ENCODE results near the gene SMAP1. TPM values are rescaled to one million over a fixed set of nuclear protein-coding genes. Genes with fewer than 3 reads are reported as not detected.

Gene SMAP1
- total RNA-seq (2012; rRNA removed), result 18.5 and 21.6 TPM in 2 replicates

DNA sequence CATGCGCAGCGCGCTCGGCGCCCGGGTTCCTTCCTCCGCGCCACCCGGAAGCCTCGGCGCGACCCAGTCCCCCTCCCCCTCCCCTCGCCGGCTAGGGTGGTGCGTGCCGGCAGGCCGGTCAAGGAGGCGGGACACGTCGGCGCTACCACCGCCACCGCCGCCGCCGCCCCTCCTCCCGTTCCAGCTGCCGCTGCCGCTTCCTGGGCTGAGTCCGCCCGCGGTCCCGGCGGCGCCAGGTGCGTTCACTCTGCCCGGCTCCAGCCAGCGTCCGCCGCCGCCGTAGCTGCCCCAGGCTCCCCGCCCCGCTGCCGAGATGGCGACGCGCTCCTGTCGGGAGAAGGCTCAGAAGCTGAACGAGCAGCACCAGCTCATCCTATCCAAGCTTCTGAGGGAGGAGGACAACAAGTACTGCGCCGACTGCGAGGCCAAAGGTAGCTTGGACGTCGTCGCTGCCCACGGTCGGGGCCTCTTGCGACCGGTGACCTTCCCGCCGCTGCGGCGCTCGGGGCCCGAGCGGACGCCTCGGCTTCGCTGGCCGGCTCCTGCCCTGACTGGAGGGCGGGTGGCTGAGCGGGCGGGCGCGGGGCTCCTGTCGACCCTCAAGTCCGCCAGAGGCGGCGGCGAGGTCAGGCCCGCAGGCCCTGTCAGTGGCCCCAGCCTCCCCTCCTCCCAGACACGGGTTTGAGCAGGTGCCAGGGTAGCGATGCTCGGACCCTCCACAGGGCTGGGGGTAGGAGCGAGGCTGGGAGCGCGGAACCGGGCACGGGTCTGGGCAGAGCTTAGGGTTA is at the start of gene SMAP1:
Gene SMAP1, plus strand, starts transcription at position 173 of the 788 bp plus-strand sequence. Its CDS starts 141 bp downstream, at position 314.
- H3K4me1 ChIP-seq (ENCODE audit: control insufficient read depth, insufficient read depth, low read length), result peaks cover 12% of the 10 kb centered on the region
- no peaks in the 10 kb centered on the region for H3K27me3 ChIP-seq (ENCODE audit: control insufficient read depth, insufficient read depth, low read length)
- H3K9me3 ChIP-seq (replicated peaks; ENCODE audit: low read length), result no peaks in the 10 kb centered on the region
- H3K4me2 ChIP-seq (ENCODE audit: low read length), result peak within 1 kb of the TSS; percentile 98
- H3K4me3 ChIP-seq (ENCODE audit: low read length), result peak within 1 kb of the TSS; percentile 100
- peak within 1 kb of the TSS; percentile 95 for H3K9ac ChIP-seq (ENCODE audit: low read depth, low read length)
- no peaks in the 10 kb centered on the region for H3K36me3 ChIP-seq (ENCODE audit: insufficient read depth, low read length)

- no peaks in the 10 kb centered on the region for H3K4me1 ChIP-seq (ENCODE audit: control insufficient read depth, insufficient read depth, low read length)
- no peaks in the 10 kb centered on the region for H3K27me3 ChIP-seq (ENCODE audit: control insufficient read depth, insufficient read depth, low read length)
- H3K36me3 ChIP-seq (ENCODE audit: insufficient read depth, low read length), result no peaks in the 10 kb centered on the region
- H3K9ac ChIP-seq (ENCODE audit: low read depth, low read length), result no peak overlapping the region
- no peak overlapping the region for H3K4me3 ChIP-seq (ENCODE audit: low read length)
- H3K4me2 ChIP-seq (ENCODE audit: low read length), result no peak overlapping the region
- H3K9me3 ChIP-seq (replicated peaks; ENCODE audit: low read length), result no peaks in the 10 kb centered on the region
These were observed 46.9 kb upstream of the SMAP1 start for GRCh38 chr6:70620746-70621145.

DNA sequence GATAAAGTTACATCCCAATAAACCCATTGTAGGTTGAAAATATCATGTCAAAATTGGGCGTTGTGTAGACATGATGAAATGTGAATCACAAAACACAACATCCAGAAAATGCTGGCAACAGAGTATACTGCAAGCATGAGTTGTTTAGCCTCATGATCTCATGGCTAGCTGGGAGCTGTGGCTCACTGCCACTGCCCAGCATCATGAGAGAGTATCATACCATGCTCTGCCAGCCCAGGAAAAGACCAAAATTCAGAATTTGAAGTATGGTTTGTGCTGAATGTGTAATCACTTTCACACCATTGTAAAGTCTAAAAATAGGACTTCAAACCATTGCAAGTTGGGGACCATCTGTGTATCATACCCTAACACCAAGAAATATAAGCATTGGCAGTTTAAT is 45.2 kb upstream of the SMAP1 start:
- Histone ChIP-seq H3K4me1 (ENCODE audit: control insufficient read depth, insufficient read depth, low read length) (no peaks in the 10 kb centered on the region), H3K9ac (ENCODE audit: low read depth, low read length) (no peak overlapping the region), H3K27me3 (ENCODE audit: control insufficient read depth, insufficient read depth, low read length) (no peaks in the 10 kb centered on the region), H3K9me3 (replicated peaks; ENCODE audit: low read length) (no peaks in the 10 kb centered on the region), H3K4me2 (ENCODE audit: low read length) (no peak overlapping the region), H3K36me3 (ENCODE audit: insufficient read depth, low read length) (no peaks in the 10 kb centered on the region), H3K4me3 (ENCODE audit: low read length) (no peak overlapping the region)

- Histone ChIP-seq H3K4me3 (ENCODE audit: low read length) (no peak overlapping the region), H3K9me3 (replicated peaks; ENCODE audit: low read length) (no peaks in the 10 kb centered on the region), H3K9ac (ENCODE audit: low read depth, low read length) (no peak overlapping the region), H3K27me3 (ENCODE audit: control insufficient read depth, insufficient read depth, low read length) (no peaks in the 10 kb centered on the region), H3K4me1 (ENCODE audit: control insufficient read depth, insufficient read depth, low read length) (no peaks in the 10 kb centered on the region), H3K36me3 (ENCODE audit: insufficient read depth, low read length) (no peaks in the 10 kb centered on the region), H3K4me2 (ENCODE audit: low read length) (no peak overlapping the region)
These were observed 42.2 kb upstream of the SMAP1 start for GRCh38 chr6:70625436-70625835.

DNA sequence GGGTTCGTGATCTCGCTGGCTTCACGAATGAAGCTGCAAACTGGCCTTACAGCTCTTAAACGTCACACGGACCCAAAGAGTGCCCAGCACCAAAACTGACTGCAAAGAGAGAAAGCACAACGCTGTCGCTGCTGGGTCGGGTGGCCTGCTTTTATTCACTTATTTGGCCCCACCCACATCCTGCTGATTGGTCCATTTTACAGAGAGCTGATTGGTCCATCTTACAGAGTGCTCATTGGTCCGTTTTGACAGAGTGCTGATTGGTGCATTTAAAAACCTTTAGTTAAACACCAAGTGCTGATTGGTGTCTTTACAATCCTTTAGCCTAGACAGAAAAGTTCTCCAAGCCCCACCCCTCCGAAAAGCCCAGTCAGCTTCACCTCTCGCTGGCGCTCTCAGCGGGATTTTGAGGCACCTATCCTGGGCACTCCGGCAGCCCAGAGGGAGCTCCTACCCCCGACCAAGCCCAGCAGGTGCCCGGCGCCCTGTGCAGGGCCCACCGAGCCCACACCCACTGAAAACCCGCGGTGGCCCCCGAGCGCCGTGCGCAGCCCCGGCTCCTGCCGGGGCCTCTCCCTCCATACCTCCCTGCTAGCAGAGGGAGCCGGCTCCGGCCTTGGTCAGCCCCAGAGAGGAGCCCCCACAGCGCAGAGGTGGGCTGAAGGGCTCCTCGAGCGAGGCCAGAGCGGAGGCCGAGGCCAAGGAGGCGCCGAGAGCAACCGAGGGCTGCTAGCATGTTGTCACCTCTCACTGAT is 40.0 kb upstream of the SMAP1 start:
- Histone ChIP-seq H3K4me3 (ENCODE audit: low read length) (no peak overlapping the region), H3K4me2 (ENCODE audit: low read length) (no peak overlapping the region), H3K36me3 (ENCODE audit: insufficient read depth, low read length) (no peaks in the 10 kb centered on the region), H3K27me3 (ENCODE audit: control insufficient read depth, insufficient read depth, low read length) (no peaks in the 10 kb centered on the region), H3K9ac (ENCODE audit: low read depth, low read length) (no peak overlapping the region), H3K4me1 (ENCODE audit: control insufficient read depth, insufficient read depth, low read length) (no peaks in the 10 kb centered on the region), H3K9me3 (replicated peaks; ENCODE audit: low read length) (no peaks in the 10 kb centered on the region)

GRCh38 chr6:70629929-70630328 is 37.8 kb upstream of the SMAP1 start:
- Histone ChIP-seq H3K4me2 (ENCODE audit: low read length) (no peak overlapping the region), H3K4me1 (ENCODE audit: control insufficient read depth, insufficient read depth, low read length) (no peaks in the 10 kb centered on the region), H3K36me3 (ENCODE audit: insufficient read depth, low read length) (no peaks in the 10 kb centered on the region), H3K9ac (ENCODE audit: low read depth, low read length) (no peak overlapping the region), H3K4me3 (ENCODE audit: low read length) (no peak overlapping the region), H3K27me3 (ENCODE audit: control insufficient read depth, insufficient read depth, low read length) (no peaks in the 10 kb centered on the region), H3K9me3 (replicated peaks; ENCODE audit: low read length) (no peaks in the 10 kb centered on the region)

DNA sequence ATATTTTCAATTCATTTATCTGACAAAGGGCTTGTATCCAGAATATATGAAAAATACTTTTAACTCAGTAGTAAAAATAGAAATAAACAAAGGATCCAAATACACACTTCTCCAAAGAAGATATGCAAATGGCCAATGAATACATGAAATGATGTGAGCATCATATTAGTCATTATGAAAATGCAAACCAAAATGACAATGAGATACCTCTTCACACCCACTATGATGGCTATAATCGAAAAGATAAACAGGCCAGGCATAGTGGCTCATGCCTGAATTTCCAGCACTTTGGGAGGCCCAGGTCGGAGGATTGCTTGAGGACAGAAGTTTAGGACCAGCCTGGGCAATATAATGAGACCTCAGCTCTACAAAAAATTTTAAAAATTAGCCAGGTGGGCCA is 33.8 kb upstream of the SMAP1 start:
- Histone ChIP-seq H3K4me1 (ENCODE audit: control insufficient read depth, insufficient read depth, low read length) (no peaks in the 10 kb centered on the region), H3K27me3 (ENCODE audit: control insufficient read depth, insufficient read depth, low read length) (peaks cover under 1% of the 10 kb centered on the region), H3K9me3 (replicated peaks; ENCODE audit: low read length) (no peaks in the 10 kb centered on the region), H3K36me3 (ENCODE audit: insufficient read depth, low read length) (no peaks in the 10 kb centered on the region), H3K4me2 (ENCODE audit: low read length) (no peak overlapping the region), H3K9ac (ENCODE audit: low read depth, low read length) (no peak overlapping the region), H3K4me3 (ENCODE audit: low read length) (no peak overlapping the region)

DNA sequence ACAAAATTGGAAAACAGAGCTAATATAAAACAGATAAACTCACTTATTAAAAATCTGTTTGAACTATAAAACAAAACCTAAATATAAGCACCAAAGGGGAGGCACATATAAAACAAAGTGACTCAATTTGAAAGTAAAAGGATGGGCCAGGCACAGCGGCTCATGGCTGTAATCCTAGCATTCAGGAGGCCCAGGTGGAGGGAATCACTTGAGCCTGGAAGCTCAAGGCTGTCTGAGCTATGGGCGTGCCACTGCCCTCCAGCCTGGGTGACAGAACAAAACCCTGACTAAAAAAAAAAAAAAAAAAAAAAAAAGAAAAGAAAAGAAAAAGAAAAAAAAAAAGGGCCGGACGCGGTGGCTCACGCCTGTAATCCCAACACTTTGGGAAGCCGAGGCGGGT is 31.1 kb upstream of the SMAP1 start:
- H3K4me3 ChIP-seq (ENCODE audit: low read length), result no peak overlapping the region
- no peak overlapping the region for H3K9ac ChIP-seq (ENCODE audit: low read depth, low read length)
- no peaks in the 10 kb centered on the region for H3K9me3 ChIP-seq (replicated peaks; ENCODE audit: low read length)
- no peaks in the 10 kb centered on the region for H3K4me1 ChIP-seq (ENCODE audit: control insufficient read depth, insufficient read depth, low read length)
- no peaks in the 10 kb centered on the region for H3K36me3 ChIP-seq (ENCODE audit: insufficient read depth, low read length)
- H3K4me2 ChIP-seq (ENCODE audit: low read length), result no peak overlapping the region
- H3K27me3 ChIP-seq (ENCODE audit: control insufficient read depth, insufficient read depth, low read length), result peaks cover 5% of the 10 kb centered on the region

- Histone ChIP-seq H3K36me3 (ENCODE audit: insufficient read depth, low read length) (no peaks in the 10 kb centered on the region), H3K4me1 (ENCODE audit: control insufficient read depth, insufficient read depth, low read length) (no peaks in the 10 kb centered on the region), H3K4me3 (ENCODE audit: low read length) (no peak overlapping the region), H3K9ac (ENCODE audit: low read depth, low read length) (no peak overlapping the region), H3K9me3 (replicated peaks; ENCODE audit: low read length) (no peaks in the 10 kb centered on the region), H3K4me2 (ENCODE audit: low read length) (no peak overlapping the region), H3K27me3 (ENCODE audit: control insufficient read depth, insufficient read depth, low read length) (peaks cover 7% of the 10 kb centered on the region)
These were observed 29.2 kb upstream of the SMAP1 start for GRCh38 chr6:70638468-70638867.

GRCh38 chr6:70651326-70651905 is 16.3 kb upstream of the SMAP1 start:
- H3K36me3 ChIP-seq (ENCODE audit: insufficient read depth, low read length), result no peaks in the 10 kb centered on the region
- H3K9me3 ChIP-seq (replicated peaks; ENCODE audit: low read length), result no peaks in the 10 kb centered on the region
- H3K4me2 ChIP-seq (ENCODE audit: low read length), result no peak overlapping the region
- H3K4me1 ChIP-seq (ENCODE audit: control insufficient read depth, insufficient read depth, low read length), result no peaks in the 10 kb centered on the region
- no peak overlapping the region for H3K9ac ChIP-seq (ENCODE audit: low read depth, low read length)
- no peak overlapping the region for H3K4me3 ChIP-seq (ENCODE audit: low read length)
- no peaks in the 10 kb centered on the region for H3K27me3 ChIP-seq (ENCODE audit: control insufficient read depth, insufficient read depth, low read length)

DNA sequence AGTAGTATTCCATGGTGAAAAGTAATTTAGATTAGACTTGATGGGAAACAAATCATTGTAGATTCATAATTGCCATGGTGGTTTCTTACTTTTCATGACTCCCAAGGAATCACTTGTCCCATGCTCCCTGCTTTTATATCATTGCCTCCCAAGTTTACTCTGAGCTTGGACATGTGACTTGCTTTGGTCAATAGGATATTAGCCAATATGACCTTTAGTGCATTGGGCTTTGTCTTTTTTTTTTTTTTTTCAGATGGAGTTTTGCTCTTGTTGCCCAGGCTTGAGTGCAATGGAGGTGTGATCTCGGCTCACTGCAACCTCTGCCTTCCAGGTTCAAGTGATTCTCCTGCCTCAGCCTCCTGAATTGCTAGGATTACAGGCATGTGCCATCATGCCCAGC is 15.5 kb upstream of the SMAP1 start:
- H3K36me3 ChIP-seq (ENCODE audit: insufficient read depth, low read length), result no peaks in the 10 kb centered on the region
- no peak overlapping the region for H3K4me3 ChIP-seq (ENCODE audit: low read length)
- H3K9me3 ChIP-seq (replicated peaks; ENCODE audit: low read length), result no peaks in the 10 kb centered on the region
- no peak overlapping the region for H3K9ac ChIP-seq (ENCODE audit: low read depth, low read length)
- no peak overlapping the region for H3K4me2 ChIP-seq (ENCODE audit: low read length)
- H3K27me3 ChIP-seq (ENCODE audit: control insufficient read depth, insufficient read depth, low read length), result no peaks in the 10 kb centered on the region
- H3K4me1 ChIP-seq (ENCODE audit: control insufficient read depth, insufficient read depth, low read length), result no peaks in the 10 kb centered on the region
